Naive thymus-derived CD4-positive, alpha-beta T cell (primary cell): ENCODE data around the gene HMX1. TPM values are rescaled to one million over a fixed set of nuclear protein-coding genes. Genes with fewer than 3 reads are reported as not detected.

Experiments
- ATAC-seq: fragments of 150-1000 bp; cut with Tn5 transposase; 2 replicates; pipeline ENCODE4 v1.10.0; 2021; ENCODE audit warnings: mild to moderate bottlenecking, moderate library complexity
- CTCF ChIA-PET: fragments of 350-600 bp; sonication (Branson Sonifier 250); formaldehyde crosslinking; loops from one replicate; lab custom pipeline; 2021; ENCODE audit warnings: antibody characterized with exemption; lab: Charles Lee
- POLR2A ChIA-PET: fragments of 350-600 bp; sonication (Branson Sonifier 250); formaldehyde crosslinking; loops from one replicate; lab custom pipeline; 2021; ENCODE audit warnings: antibody characterized with exemption, inconsistent platforms; lab: Charles Lee
- DNase-seq, 9 donors: peaks; one replicate each; pipeline versions ENCODE4 v3.0.0 to v3.0.0-alpha.2; 2020 to 2022; ENCODE audit warnings: mixed read lengths in 1 of 9
- H3K27ac ChIP-seq: one replicate; pipeline ENCODE4 v1.7.0; 2013; ENCODE audit warnings: mild to moderate bottlenecking, low read depth, low read length, moderate library complexity
- H3K27me3 ChIP-seq, 2 donors: one replicate each; pipeline ENCODE4 v1.7.0; 2013; ENCODE audit warnings: low read length in 2 of 2, mild to moderate bottlenecking in 2 of 2, moderate library complexity in 2 of 2; ENCODE audit not compliant: control insufficient read depth in 2 of 2, insufficient read depth in 2 of 2
- H3K36me3 ChIP-seq, 3 experiments: 1 replicate in 2 of 3; 2 replicates in 1 of 3; pipeline ENCODE4 v1.7.0; 2013; ENCODE audit warnings: low read length in 3 of 3, mild to moderate bottlenecking in 3 of 3, moderate library complexity in 1 of 3; ENCODE audit not compliant: insufficient read depth in 3 of 3, control insufficient read depth in 2 of 3
- H3K4me1 ChIP-seq, 2 donors: one replicate each; pipeline ENCODE4 v1.7.0; 2013; ENCODE audit warnings: low read length in 2 of 2, mild to moderate bottlenecking in 2 of 2, moderate library complexity in 1 of 2; ENCODE audit not compliant: control insufficient read depth in 2 of 2, insufficient read depth in 2 of 2
- H3K4me3 ChIP-seq: 2 replicates; pipeline ENCODE4 v1.7.0; 2013; ENCODE audit warnings: mild to moderate bottlenecking, low read length
- H3K9me3 ChIP-seq, 3 experiments: 1 replicate in 2 of 3; 2 replicates in 1 of 3; pipeline ENCODE4 v1.7.0; 2013; ENCODE audit warnings: low read length in 3 of 3; ENCODE audit not compliant: control insufficient read depth in 2 of 3
- H3K27ac Mint-ChIP-seq, 9 donors: one replicate each; pipeline ENCODE4 v1.8.0; 2020 to 2022; ENCODE audit warnings: mixed read lengths in 9 of 9, mild to moderate bottlenecking in 8 of 9, moderate library complexity in 5 of 9, inconsistent platforms in 2 of 9
- H3K27me3 Mint-ChIP-seq, 5 donors: one replicate each; pipeline ENCODE4 v1.8.0; 2021 to 2022; ENCODE audit warnings: mixed read lengths in 5 of 5, mild to moderate bottlenecking in 1 of 5
- H3K36me3 Mint-ChIP-seq, 5 donors: one replicate each; pipeline ENCODE4 v1.8.0; 2020 to 2022; ENCODE audit warnings: mixed read lengths in 5 of 5, mild to moderate bottlenecking in 3 of 5, inconsistent platforms in 1 of 5
- H3K4me1 Mint-ChIP-seq, 7 donors: one replicate each; pipeline ENCODE4 v1.8.0; 2020 to 2022; ENCODE audit warnings: mixed read lengths in 7 of 7, mild to moderate bottlenecking in 3 of 7, inconsistent platforms in 1 of 7
- H3K4me3 Mint-ChIP-seq, 10 donors: one replicate each; pipeline ENCODE4 v1.8.0; 2020 to 2022; ENCODE audit warnings: mild to moderate bottlenecking in 10 of 10, mixed read lengths in 10 of 10, moderate library complexity in 6 of 10, inconsistent platforms in 2 of 10
- H3K9me3 Mint-ChIP-seq, 11 donors: one replicate each; pipeline ENCODE4 v1.8.0; 2020 to 2022; ENCODE audit warnings: mixed read lengths in 11 of 11, mild to moderate bottlenecking in 4 of 11, inconsistent platforms in 1 of 11, moderate library complexity in 1 of 11
- intact Hi-C, 2 donors: fragments of 100-400 bp; cut with micrococcal nuclease; formaldehyde crosslinking; loops; one replicate each; pipeline ENCODE4 v1.15.1; 2023
- polyA plus RNA-seq, 2 donors: library from polyadenylated mRNA; unstranded; fragments of 300-500 nt; fragmentation: Illumina TruSeq; gene quantifications; one replicate each; pipeline ENCODE4 v1.2.3, GENCODE V29; 2021
- total RNA-seq, 6 experiments: library from RNA in 5 of 6; stranded (reverse) in 5 of 6; gene quantifications; 1 replicate in 5 of 6; 2 replicates in 1 of 6; pipeline ENCODE4 v1.2.3 and lab custom pipeline; 2021 to 2026

HMX1 gene
- total RNA-seq (not detected), polyA plus RNA-seq (not detected), total RNA-seq (lab: John Stamatoyannopoulos, UW) (not detected)

GRCh38 chr4:8871417-8872401 is at the start of gene HMX1:
Gene HMX1, minus strand, starts transcription at chr4:8871839. Its CDS starts 225 bp downstream, at chr4:8871614.
- Mint-ChIP-seq H3K27ac (peak within 1 kb of the TSS in 1 of 9 donors; percentile 25), H3K27me3 (peaks cover 51 to 75% (median 74%) of the 10 kb centered on the region in 5 donors)
- no peaks in the 10 kb centered on the region for H3K9me3 ChIP-seq

GRCh38 chr4:8920969-8921368 is 49.3 kb upstream of the HMX1 start:
- Histone ChIP-seq H3K36me3 (no peaks in the 10 kb centered on the region), H3K27ac (no peak overlapping the region), H3K4me1 (no peaks in the 10 kb centered on the region), H3K9me3 (no peaks in the 10 kb centered on the region), H3K27me3 (no peaks in the 10 kb centered on the region), H3K4me3 (no peak overlapping the region)
- POLR2A ChIA-PET, result no interaction called here
- peaks cover 0 to 10% (median 6%) of the 10 kb centered on the region in 7 donors for H3K4me1 Mint-ChIP-seq
- DNase-seq (peak in 1 of 9 donors; percentile 9), ATAC-seq (no peak)
- intact Hi-C loops, result no loop called here
- peaks cover 0 to 18% (median 8%) of the 10 kb centered on the region in 11 donors for H3K9me3 Mint-ChIP-seq
- H3K27me3 Mint-ChIP-seq, result peaks cover 0 to 33% (median 22%) of the 10 kb centered on the region in 5 donors
- H3K27ac Mint-ChIP-seq, result no peak overlapping the region
- H3K4me3 Mint-ChIP-seq, result no peak overlapping the region
- H3K36me3 Mint-ChIP-seq, result peaks cover 0 to 6% (median 0%) of the 10 kb centered on the region in 5 donors
- CTCF ChIA-PET, result no interaction called here

More at GRCh38 chr4:8871417-8872401, at the start of gene HMX1:
- intact Hi-C loops, result no loop called here
- ChIA-PET CTCF (no interaction called here), POLR2A (no interaction called here)
- peaks cover 0 to 7% (median 2%) of the 10 kb centered on the region in 11 donors for H3K9me3 Mint-ChIP-seq
- peaks cover 0 to 20% (median 14%) of the 10 kb centered on the region in 7 donors for H3K4me1 Mint-ChIP-seq
- Histone ChIP-seq H3K27ac (no peak within 1 kb of the TSS), H3K4me3 (no peak within 1 kb of the TSS), H3K36me3 (no peaks in the 10 kb centered on the region), H3K27me3 (peaks cover 0 to 3% of the 10 kb centered on the region in 2 donors), H3K4me1 (no peaks in the 10 kb centered on the region)
- ATAC-seq (no peak), DNase-seq (peak in 1 of 9 donors; percentile 5)
- H3K36me3 Mint-ChIP-seq, result peaks cover 0 to 10% (median 2%) of the 10 kb centered on the region in 5 donors
- peak within 1 kb of the TSS in 3 of 10 donors; percentile 39 to 63 (median 61) for H3K4me3 Mint-ChIP-seq

- POLR2A ChIA-PET, result no interaction called here
- no peak overlapping the region for H3K27ac ChIP-seq
- H3K4me3 Mint-ChIP-seq, result no peak overlapping the region
- H3K36me3 ChIP-seq, result no peaks in the 10 kb centered on the region
- CTCF ChIA-PET, result no interaction called here
- H3K36me3 Mint-ChIP-seq, result peaks cover 0 to 6% (median 0%) of the 10 kb centered on the region in 5 donors
- peaks cover 0 to 10% (median 6%) of the 10 kb centered on the region in 7 donors for H3K4me1 Mint-ChIP-seq
- intact Hi-C loops, result no loop called here
- H3K27ac Mint-ChIP-seq, result no peak overlapping the region
- ATAC-seq (no peak), DNase-seq (peak in 1 of 9 donors; percentile 14)
- peaks cover 0 to 18% (median 8%) of the 10 kb centered on the region in 11 donors for H3K9me3 Mint-ChIP-seq
- no peaks in the 10 kb centered on the region for H3K9me3 ChIP-seq
- peaks cover 0 to 33% (median 22%) of the 10 kb centered on the region in 5 donors for H3K27me3 Mint-ChIP-seq
- H3K4me3 ChIP-seq, result no peak overlapping the region
- H3K4me1 ChIP-seq, result no peaks in the 10 kb centered on the region
- H3K27me3 ChIP-seq, result no peaks in the 10 kb centered on the region
Measured at GRCh38 chr4:8920289-8920965, 48.8 kb upstream of the HMX1 start.

- Mint-ChIP-seq H3K4me3 (peak overlapping the region in 1 of 10 donors; percentile 38), H3K9me3 (peaks cover 0 to 18% (median 8%) of the 10 kb centered on the region in 11 donors), H3K4me1 (peaks cover 0 to 10% (median 6%) of the 10 kb centered on the region in 7 donors), H3K27ac (no peak overlapping the region), H3K27me3 (peaks cover 0 to 33% (median 22%) of the 10 kb centered on the region in 5 donors), H3K36me3 (peaks cover 0 to 6% (median 0%) of the 10 kb centered on the region in 5 donors)
- H3K27ac ChIP-seq, result no peak overlapping the region
- DNase-seq, result peak in 1 of 9 donors; percentile 4
- no peak overlapping the region for H3K4me3 ChIP-seq
- H3K4me1 ChIP-seq, result no peaks in the 10 kb centered on the region
- CTCF ChIA-PET, result no interaction called here
- H3K9me3 ChIP-seq, result no peaks in the 10 kb centered on the region
- no peaks in the 10 kb centered on the region for H3K27me3 ChIP-seq
- no peaks in the 10 kb centered on the region for H3K36me3 ChIP-seq
- ATAC-seq, result no peak
- POLR2A ChIA-PET, result no interaction called here
- intact Hi-C loops, result loop anchor here in 1 of 2 donors (5.0 kb wide), 1 partner anchor 452 kb away; no protein-coding TSS in a partner anchor
Measured at GRCh38 chr4:8919651-8920288, 48.1 kb upstream of the HMX1 start.

- no peak overlapping the region for H3K27ac Mint-ChIP-seq
- Histone ChIP-seq H3K27me3 (no peaks in the 10 kb centered on the region), H3K27ac (no peak overlapping the region), H3K4me3 (no peak overlapping the region), H3K36me3 (no peaks in the 10 kb centered on the region), H3K4me1 (no peaks in the 10 kb centered on the region), H3K9me3 (no peaks in the 10 kb centered on the region)
- peak; percentile 60 for ATAC-seq
- H3K9me3 Mint-ChIP-seq, result peaks cover 0 to 4% (median 3%) of the 10 kb centered on the region in 11 donors
- no peak overlapping the region for H3K4me3 Mint-ChIP-seq
- CTCF ChIA-PET, result no interaction called here
- POLR2A ChIA-PET, result no interaction called here
- H3K4me1 Mint-ChIP-seq, result peaks cover 0 to 10% (median 6%) of the 10 kb centered on the region in 7 donors
- peaks cover 0 to 1% (median 0%) of the 10 kb centered on the region in 5 donors for H3K36me3 Mint-ChIP-seq
- peaks cover 0 to 28% (median 22%) of the 10 kb centered on the region in 5 donors for H3K27me3 Mint-ChIP-seq
- peak; percentile 6 to 69 (median 38) for DNase-seq
- intact Hi-C loops, result loop anchor here in 1 of 2 donors (5.0 kb wide), 1 partner anchor 451 kb away; no protein-coding TSS in a partner anchor
Measured at GRCh38 chr4:8917868-8918783, 46.5 kb upstream of the HMX1 start.
